Smooth muscle cell (in vitro differentiated cells): Measurements from ENCODE around the gene SHTN1. TPM values are rescaled to one million over a fixed set of nuclear protein-coding genes. Genes with fewer than 3 reads are reported as not detected.

Experiments used
- DNase-seq: peaks from one replicate; lab custom pipeline; 2025; ENCODE audit not compliant: unreplicated experiment; lab: John Stamatoyannopoulos, UW
- H2AFZ ChIP-seq: fragments of 200-600 bp; sonication (generic); 2 replicates; pipeline ENCODE4 v1.6.0; 2016; ENCODE audit warnings: antibody characterized with exemption, low read depth, mild to moderate bottlenecking
- H3F3A ChIP-seq: fragments of 200-600 bp; sonication (generic); 2 replicates; pipeline ENCODE4 v1.6.0; 2017; ENCODE audit warnings: antibody characterized with exemption, low read depth
- H3K27ac ChIP-seq: fragments of 200-600 bp; sonication (generic); 2 replicates; pipeline ENCODE4 v1.5.1; 2016; ENCODE audit warnings: low read depth, mild to moderate bottlenecking
- H3K27me3 ChIP-seq: fragments of 200-600 bp; sonication (generic); 2 replicates; pipeline ENCODE4 v1.6.1; 2016; ENCODE audit warnings: low read depth, mild to moderate bottlenecking
- H3K36me3 ChIP-seq: fragments of 200-600 bp; sonication (generic); 2 replicates; pipeline ENCODE4 v1.5.1; 2016; ENCODE audit warnings: low read depth
- H3K4me1 ChIP-seq: fragments of 200-600 bp; sonication (generic); 2 replicates; pipeline ENCODE4 v1.5.1; 2016; ENCODE audit warnings: low read depth
- H3K4me2 ChIP-seq: fragments of 200-600 bp; sonication (generic); 2 replicates; pipeline ENCODE4 v1.6.0; 2016; ENCODE audit warnings: mild to moderate bottlenecking
- H3K4me3 ChIP-seq: fragments of 200-600 bp; sonication (generic); 2 replicates; pipeline ENCODE4 v1.5.1; 2016; ENCODE audit warnings: mild to moderate bottlenecking
- H3K79me2 ChIP-seq: fragments of 200-600 bp; sonication (generic); 2 replicates; pipeline ENCODE4 v1.6.0; 2016; ENCODE audit warnings: low read depth, mild to moderate bottlenecking
- H3K9ac ChIP-seq: fragments of 200-600 bp; sonication (generic); 2 replicates; pipeline ENCODE4 v1.6.0; 2016; ENCODE audit warnings: low read depth
- H3K9me3 ChIP-seq: fragments of 200-600 bp; sonication (generic); replicated peaks from 2 replicates; pipeline ENCODE4 v1.5.1; 2016; ENCODE audit warnings: low read depth
- H4K20me1 ChIP-seq: fragments of 200-600 bp; sonication (generic); 2 replicates; pipeline ENCODE4 v1.6.0; 2016; ENCODE audit warnings: low read depth
- CTCF ChIP-seq: fragments of 200-600 bp; sonication (generic); IDR thresholded peaks from 2 replicates; pipeline ENCODE4 v1.5.1; 2017; ENCODE audit warnings: borderline replicate concordance, mild to moderate bottlenecking, antibody characterized with exemption; ENCODE audit not compliant: insufficient read depth, poor library complexity, severe bottlenecking
- WGBS: methylation state at CpG from one replicate; pipeline ENCODE4 v1.1.7; 2016; ENCODE audit warnings: low lambda C conversion rate; 5-methylcytosine and 5-hydroxymethylcytosine counted together
- polyA plus RNA-seq: library from polyadenylated mRNA; unstranded; fragments of >200 nt; fragmentation: Nextera tagmentation; extraction: Ambion mirVana; gene quantifications from 2 replicates; pipeline ENCODE4 v1.2.1, GENCODE V29; 2016
- total RNA-seq: library from RNA; depleted of rRNA; stranded (reverse); fragments of >200 nt; gene quantifications from 2 replicates; pipeline ENCODE4 v1.2.3, GENCODE V29; 2014

Gene SHTN1
- total and polyA plus RNA-seq, 2 experiments from 2014 or later = 1.3 to 39.2 TPM

DNA sequence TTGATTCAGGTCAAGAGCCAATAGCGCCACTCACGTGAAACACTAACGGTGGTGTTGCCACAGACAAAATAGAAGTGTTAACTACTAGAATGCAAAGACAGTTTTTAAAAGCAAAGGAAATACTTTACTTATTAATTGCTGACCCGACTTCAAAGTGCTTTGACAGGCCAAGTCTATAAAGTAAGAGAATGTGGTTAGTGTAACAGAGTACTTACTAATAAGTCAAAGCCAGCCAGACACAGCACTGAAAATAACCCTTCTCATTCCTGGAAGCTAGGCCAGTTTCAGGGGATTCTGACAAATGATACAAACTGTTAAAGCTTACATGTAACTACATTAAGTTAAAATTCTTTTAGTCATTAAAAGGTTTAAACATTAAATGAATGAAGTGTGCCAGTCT is 105.4 kb downstream of the SHTN1 start:
- Histone ChIP-seq H3K36me3 (no peaks in the 10 kb centered on the region), H3K79me2 (no peaks in the 10 kb centered on the region), H2AFZ (no peak overlapping the region), H3K4me2 (no peak overlapping the region), H3K9ac (no peak overlapping the region), H3K27ac (no peak overlapping the region), H3K27me3 (no peaks in the 10 kb centered on the region), H3K4me1 (peaks cover 9% of the 10 kb centered on the region), H3F3A (no peaks in the 10 kb centered on the region), H4K20me1 (no peaks in the 10 kb centered on the region), H3K4me3 (no peak overlapping the region), H3K9me3 (no peaks in the 10 kb centered on the region)
- 55% methylated on average over 4 of the region's 4 CpGs for WGBS
- TF ChIP-seq CTCF = no peak
- no peak for DNase-seq

DNA sequence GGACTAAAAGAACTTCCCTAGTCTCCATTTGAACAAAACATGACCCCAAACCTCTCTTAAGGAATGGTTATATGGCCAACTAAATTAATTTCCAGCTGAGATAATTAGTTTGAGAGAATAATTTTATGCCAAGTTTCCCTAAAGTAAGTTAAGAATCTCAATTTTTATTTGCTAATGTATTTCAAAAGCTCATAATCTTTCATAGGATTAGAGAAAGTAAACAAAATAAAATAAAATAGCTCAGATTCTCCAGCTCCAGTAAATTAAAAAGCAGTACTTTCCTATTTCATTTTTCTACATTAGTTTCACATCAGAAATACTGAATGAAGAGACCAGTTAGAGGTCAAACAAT is 111.3 kb downstream of the SHTN1 start:
- Histone ChIP-seq H3K4me1 (peaks cover 20% of the 10 kb centered on the region), H2AFZ (no peak overlapping the region), H3K9ac (no peak overlapping the region), H3K79me2 (no peaks in the 10 kb centered on the region), H3K27me3 (no peaks in the 10 kb centered on the region), H3F3A (no peaks in the 10 kb centered on the region), H4K20me1 (no peaks in the 10 kb centered on the region), H3K4me2 (no peak overlapping the region), H3K27ac (no peak overlapping the region), H3K9me3 (no peaks in the 10 kb centered on the region), H3K36me3 (no peaks in the 10 kb centered on the region), H3K4me3 (no peak overlapping the region)
- no peak for TF ChIP-seq CTCF
- DNase-seq = no peak

DNA sequence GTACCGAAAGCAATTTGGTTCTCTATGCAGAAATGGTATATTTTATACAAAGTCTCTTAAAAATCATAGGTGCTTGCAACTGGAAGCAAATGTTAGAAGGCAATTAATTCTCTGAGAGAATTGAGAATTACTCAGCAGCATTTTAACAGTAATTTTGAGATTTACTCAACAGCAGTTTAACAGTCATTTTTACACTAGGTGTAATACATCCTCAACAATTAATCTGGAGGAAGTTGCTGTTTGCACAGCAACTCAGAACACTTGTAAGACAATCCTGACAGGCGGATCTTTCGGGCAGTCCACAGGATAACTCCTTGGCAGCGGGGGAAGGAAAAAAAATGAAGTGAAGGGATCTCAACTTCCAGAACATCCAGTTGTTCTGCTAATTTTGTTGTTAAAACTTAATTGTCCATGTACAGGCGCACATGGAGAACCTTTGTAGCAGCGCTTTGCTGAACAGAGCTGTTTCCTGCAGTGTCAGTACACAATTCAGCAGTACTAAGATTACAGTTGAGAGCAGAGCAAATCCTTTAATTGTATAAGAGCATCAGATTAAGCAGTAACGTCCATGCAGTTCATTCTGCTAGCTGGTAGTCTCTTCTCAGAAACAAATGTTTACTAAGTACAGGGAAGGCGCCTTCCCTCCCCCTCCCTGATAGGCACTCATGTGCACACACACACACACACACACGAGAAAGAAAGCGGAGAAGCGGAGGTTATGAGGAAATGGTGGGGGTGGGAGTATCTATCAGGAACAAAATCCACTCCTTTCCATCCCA is 111.9 kb downstream of the SHTN1 start:
- Histone ChIP-seq H3K79me2 (no peaks in the 10 kb centered on the region), H3K4me3 (no peak overlapping the region), H3K9ac (no peak overlapping the region), H3K4me2 (no peak overlapping the region), H3F3A (no peaks in the 10 kb centered on the region), H3K4me1 (peaks cover 20% of the 10 kb centered on the region), H3K36me3 (no peaks in the 10 kb centered on the region), H2AFZ (no peak overlapping the region), H4K20me1 (no peaks in the 10 kb centered on the region), H3K27me3 (no peaks in the 10 kb centered on the region), H3K27ac (no peak overlapping the region), H3K9me3 (no peaks in the 10 kb centered on the region)
- WGBS = 62% methylated on average over 11 of the region's 11 CpGs
- no peak for DNase-seq
- no peak for TF ChIP-seq CTCF

- Histone ChIP-seq H3K27ac (no peak overlapping the region), H3K27me3 (no peaks in the 10 kb centered on the region), H3K9ac (no peak overlapping the region), H3K4me1 (peaks cover 23% of the 10 kb centered on the region), H4K20me1 (no peaks in the 10 kb centered on the region), H3K36me3 (no peaks in the 10 kb centered on the region), H3K4me2 (no peak overlapping the region), H3F3A (no peaks in the 10 kb centered on the region), H2AFZ (no peak overlapping the region), H3K4me3 (no peak overlapping the region), H3K9me3 (no peaks in the 10 kb centered on the region), H3K79me2 (no peaks in the 10 kb centered on the region)
- TF ChIP-seq CTCF = no peak
- WGBS = 84% methylated on average over 7 of the region's 7 CpGs
- no peak for DNase-seq
Measured at GRCh38 chr10:116891208-116891607, 113.8 kb downstream of the SHTN1 start.
